ENCODE results near the gene PAQR5.

GRCh38 chr15:69394556-69395282 is 96.0 kb downstream of the PAQR5 start:
- peak; percentile 92 for TF ChIP-seq CTCF (conservative IDR thresholded peaks at IDR 0.05)
- TF ChIP-seq EZH2 (IDR thresholded peaks at IDR 0.05; ENCODE audit: low read depth) = no peak
